ENCODE measurements around the gene EI24. TPM values are rescaled to one million over a fixed set of nuclear protein-coding genes. Genes with fewer than 3 reads are reported as not detected.

Gene EI24
- total and polyA plus RNA-seq, 2 donors (not counting 3 experiments of a cell fraction or from before 2014, with no cell fraction given) = 115 to 192 TPM

DNA sequence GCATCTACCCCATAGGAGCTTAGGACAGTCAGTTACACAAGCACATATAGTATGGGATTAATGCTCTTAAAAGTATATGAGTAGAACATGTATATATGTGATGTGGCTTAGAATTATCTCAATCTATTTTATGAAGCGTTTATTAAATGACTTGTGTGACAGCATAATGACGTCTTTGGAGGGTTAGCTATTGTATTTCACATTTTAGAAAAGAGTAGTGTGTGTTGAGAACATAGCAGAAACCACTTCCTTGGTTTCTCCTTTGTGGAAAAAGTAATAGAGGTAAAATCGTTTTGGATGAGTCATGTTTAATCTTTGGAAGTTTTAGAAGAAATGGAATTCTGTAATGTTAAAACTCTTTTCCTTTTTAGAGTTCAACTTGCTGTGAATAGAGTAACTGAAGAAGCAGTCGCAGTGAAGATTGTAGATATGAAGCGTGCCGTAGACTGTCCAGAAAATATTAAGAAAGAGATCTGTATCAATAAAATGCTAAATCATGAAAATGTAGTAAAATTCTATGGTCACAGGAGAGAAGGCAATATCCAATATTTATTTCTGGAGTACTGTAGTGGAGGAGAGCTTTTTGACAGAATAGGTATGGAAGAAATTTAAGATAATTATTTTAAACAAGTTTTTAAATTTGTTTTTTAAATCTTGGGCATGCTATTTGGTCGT, 58.1 kb downstream of the EI24 start:
- DNase-seq (ENCODE audit: low read depth, low spot score) (peak; percentile 45), FAIRE-seq (no peak)
- CTCF ChIA-PET = interaction anchor here (0.7 to 7.0 kb wide), 7 partner anchors 16 to 253 kb away, joined by 3 to 44 read pairs (median 3); no protein-coding TSS in a partner anchor
- Histone ChIP-seq H2AFZ (ENCODE audit: low read depth, low read length) (peak overlapping the region; percentile 24), H3K4me2 (ENCODE audit: insufficient read depth, low read length) (peak overlapping the region; percentile 96), H4K20me1 (replicated peaks; ENCODE audit: control insufficient read depth, extremely low read depth, insufficient read depth, low read length) (no peaks in the 10 kb centered on the region), H3K9me3 (replicated peaks; ENCODE audit: control insufficient read depth, insufficient read depth, low read length) (no peaks in the 10 kb centered on the region), H3K27ac (ENCODE audit: insufficient read depth, low read depth, low read length) (peak overlapping the region; percentile 49), H3K4me1 (ENCODE audit: control insufficient read depth, extremely low read depth, insufficient read depth, low read length) (peaks cover 18% of the 10 kb centered on the region), H3K36me3 (ENCODE audit: control insufficient read depth in 2 of 2, extremely low read depth in 1 of 2, insufficient read depth in 2 of 2, low read length in 2 of 2) (peaks cover 0 to 6% of the 10 kb centered on the region in 2 experiments), H3K9ac (replicated peaks; ENCODE audit: extremely low read depth, insufficient read depth, low read length) (peak overlapping the region; percentile 64), H3K79me2 (ENCODE audit: control insufficient read depth, insufficient read depth, low read length) (peaks cover 15% of the 10 kb centered on the region), H3K9me1 (replicated peaks; ENCODE audit: control insufficient read depth, extremely low read depth, insufficient read depth, low read length) (no peaks in the 10 kb centered on the region), H3K27me3 (ENCODE audit: control insufficient read depth in 2 of 2, insufficient read depth in 2 of 2, low read length in 2 of 2) (no peaks in the 10 kb centered on the region), H3K4me3 (replicated peaks in 1 of 3; ENCODE audit: insufficient read depth in 1 of 3, low read depth in 1 of 3, low read length in 3 of 3) (peak overlapping the region; percentile 24 to 91 (median 60))
- POLR2A ChIA-PET = no interaction called here
- TF ChIP-seq FOS (IDR thresholded peaks at IDR 0.05; ENCODE audit: borderline replicate concordance, insufficient read depth, low read length) = peak; percentile 56
- TF ChIP-seq EZH2 (IDR thresholded peaks at IDR 0.05; ENCODE audit: borderline replicate concordance, low read depth, low read length, severe bottlenecking) = no peak
- BruUV-seq (replicated peaks) = no TSS peak
- intact Hi-C loops (cut with micrococcal nuclease) (loop anchor here (5.0 kb wide), 1 partner anchor 130 kb away; the partner anchor contains the start of gene FEZ1), dilution Hi-C loops (cut with MboI; ENCODE audit: extremely low pct_ligation_motif_present, low sequenced_read_pairs) (no loop called here)

Small RNAs within 50 kb of the gene (small RNA-seq; reads per million reads assigned to genes)
- not detected for gene RNU6-1156P (ENCODE audit: insufficient read depth, insufficient read length, low read depth, low replicate concordance)

Other genes with a start within 250 kb of the EI24 start
- gene FEZ1, start 73.2 kb upstream of the EI24 start, total RNA-seq = 45.6 and 60.0 TPM in 2 replicates
- 45.3 and 46.1 TPM in 2 replicates for gene FEZ1, start 73.2 kb upstream of the EI24 start, polyA plus RNA-seq
- gene STT3A, start 23.4 kb downstream of the EI24 start, total RNA-seq = 216 and 236 TPM in 2 replicates
- gene STT3A, start 23.4 kb downstream of the EI24 start, polyA plus RNA-seq = 316 and 362 TPM in 2 replicates
- 55.6 and 66.1 TPM in 2 replicates for gene CHEK1, start 55.7 kb downstream of the EI24 start, total RNA-seq
- gene CHEK1, start 55.7 kb downstream of the EI24 start, polyA plus RNA-seq = 11.8 and 15.0 TPM in 2 replicates
- not detected in 2 replicates for gene ACRV1, start 111.4 kb downstream of the EI24 start, total RNA-seq
- not detected in 2 replicates for gene ACRV1, start 111.4 kb downstream of the EI24 start, polyA plus RNA-seq
- not detected in 2 replicates for gene PATE1, start 176.8 kb downstream of the EI24 start, total RNA-seq
- not detected in 2 replicates for gene PATE1, start 176.8 kb downstream of the EI24 start, polyA plus RNA-seq
- gene PATE2, start 209.4 kb downstream of the EI24 start, total RNA-seq = 0.31 TPM in 1 of 2 replicates, not detected in the other
- gene PATE2, start 209.4 kb downstream of the EI24 start, polyA plus RNA-seq = not detected in 2 replicates
- gene PATE3, start 218.7 kb downstream of the EI24 start, total RNA-seq = not detected in 2 replicates
- not detected in 2 replicates for gene PATE3, start 218.7 kb downstream of the EI24 start, polyA plus RNA-seq